ENCODE results near the gene PRKCQ.

Gene PRKCQ

GRCh38 chr10:6574664-6575176 lies 5.4 kb downstream of the PRKCQ start:
- peaks cover under 1% of the 10 kb centered on the region for H3K79me1 ChIP-seq (ENCODE audit: low read length)
- H2AK5ac ChIP-seq (ENCODE audit: low read length): no peak overlapping the region
- H3K9ac ChIP-seq (ENCODE audit: low read length): no peak overlapping the region
- H4K8ac ChIP-seq (ENCODE audit: low read depth, low read length): no peak overlapping the region
- no peaks in the 10 kb centered on the region for H3K79me2 ChIP-seq (ENCODE audit: control insufficient read depth, insufficient read depth, low read length, poor library complexity)
- no peak overlapping the region for H3K4me2 ChIP-seq (ENCODE audit: low read length)
- H2BK5ac ChIP-seq (ENCODE audit: low read depth, low read length, poor library complexity): no peak overlapping the region
- H4K12ac ChIP-seq (ENCODE audit: low read depth, low read length): no peak overlapping the region
- no peak overlapping the region for H2BK12ac ChIP-seq (ENCODE audit: low read length)
- no peaks in the 10 kb centered on the region for H3K9me3 ChIP-seq (ENCODE audit: insufficient read depth, low read depth, low read length)
- H2AFZ ChIP-seq (ENCODE audit: insufficient read depth, low read length, poor library complexity): no peak overlapping the region
- no peak overlapping the region for H4K91ac ChIP-seq (ENCODE audit: low read depth, low read length)
- no peak overlapping the region for H3K4ac ChIP-seq (ENCODE audit: low read depth, low read length)
- no peaks in the 10 kb centered on the region for H3K27me3 ChIP-seq (ENCODE audit: insufficient read depth, low read length)
- peaks cover 0 to 3% of the 10 kb centered on the region in 2 experiments for H3K4me1 ChIP-seq (ENCODE audit: control insufficient read depth in 1 of 2, insufficient read depth in 2 of 2, low read length in 2 of 2)
- H2BK120ac ChIP-seq (ENCODE audit: insufficient read depth, low read length, poor library complexity): no peak overlapping the region
- DNase-seq: no peak
- H3K18ac ChIP-seq (ENCODE audit: low read length): no peak overlapping the region
- H3K14ac ChIP-seq (ENCODE audit: low read length): no peak overlapping the region
- no peak overlapping the region for H3K23ac ChIP-seq (ENCODE audit: low read length)
- H3K27ac ChIP-seq (ENCODE audit: low read depth, low read length): no peak overlapping the region
- H3K36me3 ChIP-seq (ENCODE audit: control insufficient read depth in 1 of 2, insufficient read depth in 2 of 2, low read length in 2 of 2): no peaks in the 10 kb centered on the region
- no CpG with 5 or more reads among the region's 2 CpGs for WGBS (ENCODE audit: extremely low coverage, insufficient coverage, insufficient read length)
- H3K4me3 ChIP-seq (ENCODE audit: low read depth, low read length): no peak overlapping the region

- H3K4me3 ChIP-seq (ENCODE audit: low read depth, low read length): no peak overlapping the region
- no peak overlapping the region for H4K91ac ChIP-seq (ENCODE audit: low read depth, low read length)
- H3K23ac ChIP-seq (ENCODE audit: low read length): no peak overlapping the region
- H3K79me1 ChIP-seq (ENCODE audit: low read length): no peaks in the 10 kb centered on the region
- no peaks in the 10 kb centered on the region for H3K36me3 ChIP-seq (ENCODE audit: control insufficient read depth in 1 of 2, insufficient read depth in 2 of 2, low read length in 2 of 2)
- no peak overlapping the region for H3K27ac ChIP-seq (ENCODE audit: low read depth, low read length)
- no peaks in the 10 kb centered on the region for H3K79me2 ChIP-seq (ENCODE audit: control insufficient read depth, insufficient read depth, low read length, poor library complexity)
- H4K8ac ChIP-seq (ENCODE audit: low read depth, low read length): no peak overlapping the region
- H4K12ac ChIP-seq (ENCODE audit: low read depth, low read length): no peak overlapping the region
- H2BK120ac ChIP-seq (ENCODE audit: insufficient read depth, low read length, poor library complexity): no peak overlapping the region
- no peaks in the 10 kb centered on the region for H3K9me3 ChIP-seq (ENCODE audit: insufficient read depth, low read depth, low read length)
- H3K18ac ChIP-seq (ENCODE audit: low read length): no peak overlapping the region
- no peak overlapping the region for H3K4me2 ChIP-seq (ENCODE audit: low read length)
- H3K9ac ChIP-seq (ENCODE audit: low read length): no peak overlapping the region
- no peak overlapping the region for H2AFZ ChIP-seq (ENCODE audit: insufficient read depth, low read length, poor library complexity)
- H3K27me3 ChIP-seq (ENCODE audit: insufficient read depth, low read length): no peaks in the 10 kb centered on the region
- no CpG with 5 or more reads among the region's 11 CpGs for WGBS (ENCODE audit: extremely low coverage, insufficient coverage, insufficient read length)
- no peak overlapping the region for H3K4ac ChIP-seq (ENCODE audit: low read depth, low read length)
- no peak for DNase-seq
- H3K4me1 ChIP-seq (ENCODE audit: control insufficient read depth in 1 of 2, insufficient read depth in 2 of 2, low read length in 2 of 2): no peaks in the 10 kb centered on the region
- H2AK5ac ChIP-seq (ENCODE audit: low read length): no peak overlapping the region
- no peak overlapping the region for H2BK5ac ChIP-seq (ENCODE audit: low read depth, low read length, poor library complexity)
- H3K14ac ChIP-seq (ENCODE audit: low read length): no peak overlapping the region
- H2BK12ac ChIP-seq (ENCODE audit: low read length): no peak overlapping the region
These were observed 9.2 kb downstream of the PRKCQ start for GRCh38 chr10:6570893-6571292.

GRCh38 chr10:6569259-6569658 lies 10.8 kb downstream of the PRKCQ start:
- H3K4me3 ChIP-seq (ENCODE audit: low read depth, low read length): no peak overlapping the region
- no CpG with 5 or more reads among the region's 7 CpGs for WGBS (ENCODE audit: extremely low coverage, insufficient coverage, insufficient read length)
- H4K8ac ChIP-seq (ENCODE audit: low read depth, low read length): no peak overlapping the region
- no peak overlapping the region for H2AK5ac ChIP-seq (ENCODE audit: low read length)
- H2BK120ac ChIP-seq (ENCODE audit: insufficient read depth, low read length, poor library complexity): no peak overlapping the region
- no peak overlapping the region for H3K23ac ChIP-seq (ENCODE audit: low read length)
- no peaks in the 10 kb centered on the region for H3K36me3 ChIP-seq (ENCODE audit: control insufficient read depth in 1 of 2, insufficient read depth in 2 of 2, low read length in 2 of 2)
- H3K18ac ChIP-seq (ENCODE audit: low read length): no peak overlapping the region
- no peaks in the 10 kb centered on the region for H3K79me1 ChIP-seq (ENCODE audit: low read length)
- H3K9me3 ChIP-seq (ENCODE audit: insufficient read depth, low read depth, low read length): no peaks in the 10 kb centered on the region
- H2BK12ac ChIP-seq (ENCODE audit: low read length): no peak overlapping the region
- no peaks in the 10 kb centered on the region for H3K79me2 ChIP-seq (ENCODE audit: control insufficient read depth, insufficient read depth, low read length, poor library complexity)
- no peak overlapping the region for H3K27ac ChIP-seq (ENCODE audit: low read depth, low read length)
- H3K4me1 ChIP-seq (ENCODE audit: control insufficient read depth in 1 of 2, insufficient read depth in 2 of 2, low read length in 2 of 2): no peaks in the 10 kb centered on the region
- no peak overlapping the region for H4K12ac ChIP-seq (ENCODE audit: low read depth, low read length)
- no peak overlapping the region for H2AFZ ChIP-seq (ENCODE audit: insufficient read depth, low read length, poor library complexity)
- no peak overlapping the region for H2BK5ac ChIP-seq (ENCODE audit: low read depth, low read length, poor library complexity)
- no peak overlapping the region for H4K91ac ChIP-seq (ENCODE audit: low read depth, low read length)
- no peaks in the 10 kb centered on the region for H3K27me3 ChIP-seq (ENCODE audit: insufficient read depth, low read length)
- H3K4me2 ChIP-seq (ENCODE audit: low read length): no peak overlapping the region
- no peak overlapping the region for H3K4ac ChIP-seq (ENCODE audit: low read depth, low read length)
- DNase-seq: no peak
- H3K14ac ChIP-seq (ENCODE audit: low read length): no peak overlapping the region
- H3K9ac ChIP-seq (ENCODE audit: low read length): no peak overlapping the region

- H2BK12ac ChIP-seq (ENCODE audit: low read length): no peak overlapping the region
- no peak overlapping the region for H2BK120ac ChIP-seq (ENCODE audit: insufficient read depth, low read length, poor library complexity)
- H3K4me1 ChIP-seq (ENCODE audit: control insufficient read depth in 1 of 2, insufficient read depth in 2 of 2, low read length in 2 of 2): peaks cover 0 to 2% of the 10 kb centered on the region in 2 experiments
- no peak overlapping the region for H2BK5ac ChIP-seq (ENCODE audit: low read depth, low read length, poor library complexity)
- H4K12ac ChIP-seq (ENCODE audit: low read depth, low read length): no peak overlapping the region
- no peak overlapping the region for H4K91ac ChIP-seq (ENCODE audit: low read depth, low read length)
- H3K79me1 ChIP-seq (ENCODE audit: low read length): no peaks in the 10 kb centered on the region
- H3K9ac ChIP-seq (ENCODE audit: low read length): no peak overlapping the region
- H3K18ac ChIP-seq (ENCODE audit: low read length): no peak overlapping the region
- no peak overlapping the region for H2AFZ ChIP-seq (ENCODE audit: insufficient read depth, low read length, poor library complexity)
- no peak overlapping the region for H3K4ac ChIP-seq (ENCODE audit: low read depth, low read length)
- H3K27me3 ChIP-seq (ENCODE audit: insufficient read depth, low read length): no peaks in the 10 kb centered on the region
- H3K36me3 ChIP-seq (ENCODE audit: control insufficient read depth in 1 of 2, insufficient read depth in 2 of 2, low read length in 2 of 2): no peaks in the 10 kb centered on the region
- DNase-seq: no peak
- H3K79me2 ChIP-seq (ENCODE audit: control insufficient read depth, insufficient read depth, low read length, poor library complexity): no peaks in the 10 kb centered on the region
- H3K27ac ChIP-seq (ENCODE audit: low read depth, low read length): no peak overlapping the region
- H3K4me2 ChIP-seq (ENCODE audit: low read length): no peak overlapping the region
- H3K4me3 ChIP-seq (ENCODE audit: low read depth, low read length): no peak overlapping the region
- H3K14ac ChIP-seq (ENCODE audit: low read length): no peak overlapping the region
- H2AK5ac ChIP-seq (ENCODE audit: low read length): no peak overlapping the region
- no peak overlapping the region for H3K23ac ChIP-seq (ENCODE audit: low read length)
- H3K9me3 ChIP-seq (ENCODE audit: insufficient read depth, low read depth, low read length): no peaks in the 10 kb centered on the region
- WGBS (ENCODE audit: extremely low coverage, insufficient coverage, insufficient read length): no CpG with 5 or more reads among the region's 8 CpGs
- no peak overlapping the region for H4K8ac ChIP-seq (ENCODE audit: low read depth, low read length)
These were observed 12.2 kb downstream of the PRKCQ start for GRCh38 chr10:6567884-6568283.
